Thyroid gland (tissue), 4 donors: ENCODE measurements around the gene NAXD. TPM values are rescaled to one million over a fixed set of nuclear protein-coding genes. Genes with fewer than 3 reads are reported as not detected.

Source experiments
- DNase-seq, 2 donors: peaks; one replicate each; pipeline ENCODE4 v3.0.0-alpha.2; 2019
- H3K27ac ChIP-seq, 3 donors: fragments of 200-600 bp; sonication (generic); 1 replicate in 2 of 3; 2 replicates in 1 of 3; pipeline ENCODE4 v1.5.1; 2016 to 2019; ENCODE audit warnings: mild to moderate bottlenecking in 1 of 3, moderate library complexity in 1 of 3
- H3K27me3 ChIP-seq: fragments of 200-600 bp; sonication (generic); one replicate; pipeline ENCODE4 v1.5.1; 2019
- H3K36me3 ChIP-seq, 2 donors: fragments of 200-600 bp; sonication (generic); one replicate each; pipeline ENCODE4 v1.5.1; 2016 to 2019
- H3K4me1 ChIP-seq, 2 donors: fragments of 200-600 bp; sonication (generic); one replicate each; pipeline ENCODE4 v1.5.1; 2017 to 2019
- H3K4me3 ChIP-seq, 3 donors: fragments of 200-600 bp; sonication (generic); replicated peaks in 1 of 3; 1 replicate in 2 of 3; 2 replicates in 1 of 3; pipeline ENCODE4 v1.5.1; 2016; ENCODE audit warnings: mild to moderate bottlenecking in 1 of 3
- H3K9me3 ChIP-seq: fragments of 200-600 bp; sonication (generic); one replicate; pipeline ENCODE4 v1.5.1; 2017
- POLR2A ChIP-seq, 2 donors: fragments of 450-650 bp; IDR thresholded peaks; one replicate each; pipeline ENCODE4 v1.6.1; 2017; ENCODE audit warnings: antibody characterized with exemption in 2 of 2, mild to moderate bottlenecking in 2 of 2, moderate library complexity in 1 of 2
- WGBS, 2 donors: methylation state at CpG; one replicate each; pipeline ENCODE4 v1.1.5; 2017; 5-methylcytosine and 5-hydroxymethylcytosine counted together
- intact Hi-C: fragments of 100-400 bp; cut with DNase I; formaldehyde crosslinking; loops from one replicate; pipeline ENCODE4 v1.15.1; 2023
- total RNA-seq, 4 donors: library from RNA; depleted of rRNA; stranded (reverse); fragments of >200 nt; gene quantifications; one replicate each; pipeline ENCODE4 v1.2.3, GENCODE V29; 2016
- TF ChIP-seq, protein P1 (sequence below), 6 experiments: fragments of 200-600 bp in 3 of 6; fragments of 450-650 bp in 3 of 6; sonication (generic) in 3 of 6; IDR thresholded peaks; one replicate each; pipeline ENCODE4 v1.5.1; 2016 to 2019; ENCODE audit warnings: antibody characterized with exemption in 6 of 6, mild to moderate bottlenecking in 2 of 6, inconsistent platforms in 1 of 6, moderate library complexity in 1 of 6

Gene NAXD
- total RNA-seq, 4 donors from 2014 or later, result 38.2 to 46.6 (median 42.8) TPM

DNA sequence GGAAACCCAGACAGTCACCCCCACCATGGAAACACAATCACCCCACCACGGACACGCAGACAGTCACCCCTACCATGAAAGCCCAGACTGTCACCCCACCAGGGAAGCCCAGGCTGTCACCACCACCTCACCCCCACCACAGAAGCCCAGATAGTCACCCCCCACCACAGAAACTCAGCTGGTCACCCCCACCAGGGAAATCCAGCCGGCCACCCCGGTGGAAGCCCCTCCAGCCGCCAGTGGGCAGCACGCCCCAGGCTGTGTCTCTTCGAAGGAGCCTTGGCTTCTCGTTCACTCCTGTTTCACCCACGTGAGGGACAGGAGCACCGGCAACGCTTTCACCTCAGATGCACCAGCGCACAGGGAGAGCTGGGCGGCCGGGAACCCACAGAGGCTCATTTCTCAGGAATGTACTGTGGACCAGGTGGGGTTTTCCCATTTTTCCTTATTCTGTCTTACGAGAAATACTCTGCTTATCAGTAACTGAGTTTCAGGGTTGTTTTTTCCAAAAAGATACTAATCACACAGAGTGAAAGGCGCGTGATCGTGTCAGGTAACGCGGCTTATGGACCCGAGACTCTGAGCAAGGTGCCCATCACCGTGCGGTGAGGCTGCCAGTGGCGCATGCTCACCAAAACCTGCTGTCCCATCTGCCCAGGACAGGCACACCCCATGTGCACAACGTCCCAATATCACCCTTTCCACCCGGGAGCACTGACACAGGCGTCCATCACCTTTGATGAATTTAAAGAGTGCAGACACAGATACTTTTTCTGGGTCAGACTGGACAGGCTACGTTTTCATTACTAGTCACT, 62.6 kb downstream of the NAXD start:
- no peaks in the 10 kb centered on the region for H3K27me3 ChIP-seq
- no peak overlapping the region for H3K4me3 ChIP-seq
- no peak for TF ChIP-seq POLR2A (IDR thresholded peaks at IDR 0.05)
- TF ChIP-seq, protein P1, sequence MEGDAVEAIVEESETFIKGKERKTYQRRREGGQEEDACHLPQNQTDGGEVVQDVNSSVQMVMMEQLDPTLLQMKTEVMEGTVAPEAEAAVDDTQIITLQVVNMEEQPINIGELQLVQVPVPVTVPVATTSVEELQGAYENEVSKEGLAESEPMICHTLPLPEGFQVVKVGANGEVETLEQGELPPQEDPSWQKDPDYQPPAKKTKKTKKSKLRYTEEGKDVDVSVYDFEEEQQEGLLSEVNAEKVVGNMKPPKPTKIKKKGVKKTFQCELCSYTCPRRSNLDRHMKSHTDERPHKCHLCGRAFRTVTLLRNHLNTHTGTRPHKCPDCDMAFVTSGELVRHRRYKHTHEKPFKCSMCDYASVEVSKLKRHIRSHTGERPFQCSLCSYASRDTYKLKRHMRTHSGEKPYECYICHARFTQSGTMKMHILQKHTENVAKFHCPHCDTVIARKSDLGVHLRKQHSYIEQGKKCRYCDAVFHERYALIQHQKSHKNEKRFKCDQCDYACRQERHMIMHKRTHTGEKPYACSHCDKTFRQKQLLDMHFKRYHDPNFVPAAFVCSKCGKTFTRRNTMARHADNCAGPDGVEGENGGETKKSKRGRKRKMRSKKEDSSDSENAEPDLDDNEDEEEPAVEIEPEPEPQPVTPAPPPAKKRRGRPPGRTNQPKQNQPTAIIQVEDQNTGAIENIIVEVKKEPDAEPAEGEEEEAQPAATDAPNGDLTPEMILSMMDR (IDR thresholded peaks at IDR 0.05), result no peak
- H3K27ac ChIP-seq, result no peak overlapping the region
- H3K4me1 ChIP-seq, result no peaks in the 10 kb centered on the region
- peaks cover 18 to 21% of the 10 kb centered on the region in 2 donors for H3K36me3 ChIP-seq
- 90 to 93% methylated on average over 26 to 28 of the region's 28 CpGs for WGBS, 2 donors
- intact Hi-C loops, result no loop called here
- DNase-seq, result no peak
- no peaks in the 10 kb centered on the region for H3K9me3 ChIP-seq

DNA sequence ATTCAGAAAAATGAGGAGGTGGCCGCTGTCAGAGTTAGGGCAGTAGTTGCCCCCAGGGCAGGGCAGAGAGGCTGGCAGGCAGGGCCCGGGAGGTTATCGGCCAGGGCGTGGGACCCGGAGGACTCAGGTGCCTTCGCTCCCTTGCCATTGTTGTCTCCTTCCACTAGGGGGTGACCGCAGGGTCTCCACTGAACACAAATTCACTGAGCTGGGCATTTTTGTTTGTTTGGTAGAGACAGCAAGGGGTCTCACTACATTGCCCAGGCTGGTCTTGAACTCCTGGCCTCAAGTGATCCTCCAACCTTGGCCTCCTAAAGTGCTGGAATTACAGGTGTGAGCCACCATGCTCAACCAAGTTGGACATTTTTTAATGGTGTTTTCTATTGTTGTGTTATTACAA, 65.5 kb downstream of the NAXD start:
- intact Hi-C loops, result no loop called here
- no peaks in the 10 kb centered on the region for H3K9me3 ChIP-seq
- TF ChIP-seq POLR2A (IDR thresholded peaks at IDR 0.05), result no peak
- TF ChIP-seq, protein P1 (IDR thresholded peaks at IDR 0.05), result peak in 2 of 6 experiments; percentile 15 to 17
- H3K4me3 ChIP-seq, result no peak overlapping the region
- H3K36me3 ChIP-seq, result peaks cover 18 to 23% of the 10 kb centered on the region in 2 donors
- no peak overlapping the region for H3K27ac ChIP-seq
- DNase-seq, result no peak
- H3K4me1 ChIP-seq, result no peaks in the 10 kb centered on the region
- H3K27me3 ChIP-seq, result no peaks in the 10 kb centered on the region
- WGBS, 2 donors, result 83 to 88% methylated on average over 7 of the region's 7 CpGs

DNA sequence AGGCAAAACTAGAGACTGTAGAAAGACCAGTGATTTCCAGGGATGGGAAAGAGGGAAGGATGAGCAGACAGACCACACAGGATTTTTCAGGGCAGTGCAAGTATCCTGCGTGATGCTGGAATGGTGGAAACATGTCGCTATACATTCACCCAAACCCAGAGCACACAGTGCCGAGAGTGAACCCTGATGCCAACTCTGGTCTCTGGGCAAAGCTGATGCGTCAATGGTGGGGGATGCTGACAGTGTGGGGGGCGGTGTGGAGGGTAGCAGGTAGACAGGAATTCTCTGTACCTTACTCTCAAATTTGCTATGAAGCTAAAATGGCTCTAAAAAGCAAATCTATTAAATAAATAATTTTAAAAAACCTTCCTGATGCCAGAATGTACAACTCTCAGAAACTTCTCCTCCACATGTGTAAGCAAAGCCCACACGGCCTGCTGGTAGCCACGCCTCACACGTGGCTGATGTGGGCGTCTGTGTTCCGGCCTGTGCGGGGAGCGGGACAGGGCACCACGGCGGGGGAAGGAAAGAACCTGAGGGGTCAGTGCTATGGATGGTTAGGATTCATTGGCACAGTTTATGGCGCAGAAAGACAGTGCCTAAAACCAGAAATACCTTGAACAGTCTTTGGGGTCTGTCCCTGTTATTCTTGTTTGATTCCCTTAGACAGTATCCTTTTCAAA, 66.7 kb downstream of the NAXD start:
- Histone ChIP-seq H3K27ac (no peak overlapping the region), H3K36me3 (peaks cover 10 to 24% of the 10 kb centered on the region in 2 donors), H3K27me3 (no peaks in the 10 kb centered on the region), H3K4me1 (no peaks in the 10 kb centered on the region), H3K9me3 (no peaks in the 10 kb centered on the region), H3K4me3 (no peak overlapping the region)
- DNase-seq, result no peak
- intact Hi-C loops, result no loop called here
- 90% methylated on average over 15 of the region's 15 CpGs for WGBS, 2 donors
- TF ChIP-seq, protein P1 (IDR thresholded peaks at IDR 0.05), result no peak
- no peak for TF ChIP-seq POLR2A (IDR thresholded peaks at IDR 0.05)

DNA sequence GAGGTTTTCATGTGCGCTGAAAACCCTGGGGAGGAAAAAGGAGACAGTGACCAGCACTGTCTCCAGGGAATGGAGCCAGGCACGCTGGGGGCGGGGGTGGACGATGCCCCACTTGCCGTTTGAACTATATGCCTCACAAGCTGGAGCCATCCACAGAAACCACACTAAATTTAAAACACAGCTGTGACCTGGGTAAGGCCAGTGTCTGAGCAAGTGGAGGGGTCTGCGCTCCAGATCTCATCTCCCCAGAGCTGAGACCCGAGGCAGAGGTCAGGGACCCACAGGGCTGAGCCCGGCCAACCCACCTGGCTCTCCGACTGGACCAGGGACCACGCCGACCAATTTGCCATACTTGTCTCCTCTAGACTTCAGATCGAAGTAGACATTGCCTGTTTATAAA, 67.4 kb downstream of the NAXD start:
- no peaks in the 10 kb centered on the region for H3K4me1 ChIP-seq
- peaks cover 13 to 27% of the 10 kb centered on the region in 2 donors for H3K36me3 ChIP-seq
- TF ChIP-seq POLR2A (IDR thresholded peaks at IDR 0.05), result no peak
- TF ChIP-seq, protein P1 (IDR thresholded peaks at IDR 0.05), result no peak
- no peaks in the 10 kb centered on the region for H3K27me3 ChIP-seq
- WGBS, 2 donors, result 90 to 92% methylated on average over 12 of the region's 12 CpGs
- H3K27ac ChIP-seq, result no peak overlapping the region
- DNase-seq, result no peak
- H3K4me3 ChIP-seq, result no peak overlapping the region
- H3K9me3 ChIP-seq, result no peaks in the 10 kb centered on the region
- intact Hi-C loops, result no loop called here
